H9 (cell line): ENCODE data around the gene TEX22. TPM values are rescaled to one million over a fixed set of nuclear protein-coding genes. Genes with fewer than 3 reads are reported as not detected.
A peak's percentile ranks its signal among the peaks of the same experiment; 100 is the strongest.

ENCODE experiments used
- DNase-seq: peaks from one replicate; pipeline ENCODE4 v3.0.0-alpha.2; 2017
- H2AFZ ChIP-seq: one replicate; pipeline ENCODE4 v1.6.1; 2013; ENCODE audit warnings: mild to moderate bottlenecking, low read length, control low read depth, moderate library complexity
- H2AK5ac ChIP-seq: 2 replicates; pipeline ENCODE4 v1.6.1; 2013; ENCODE audit warnings: low read length, control low read depth, mixed read lengths; ENCODE audit not compliant: insufficient read length
- H2BK120ac ChIP-seq: one replicate; pipeline ENCODE4 v1.6.1; 2013; ENCODE audit warnings: low read depth, mild to moderate bottlenecking, low read length, control low read depth, inconsistent platforms; ENCODE audit not compliant: poor library complexity, severe bottlenecking
- H2BK12ac ChIP-seq: 2 replicates; pipeline ENCODE4 v1.6.1; 2013; ENCODE audit warnings: low read length, control low read depth, mixed read lengths, low read depth; ENCODE audit not compliant: insufficient read length
- H2BK15ac ChIP-seq: 2 replicates; pipeline ENCODE4 v1.6.1; 2013; ENCODE audit warnings: low read depth, low read length, control low read depth
- H2BK20ac ChIP-seq: one replicate; pipeline ENCODE4 v1.6.1; 2013; ENCODE audit warnings: low read depth, mild to moderate bottlenecking, low read length, control low read depth, inconsistent platforms; ENCODE audit not compliant: poor library complexity, severe bottlenecking
- H2BK5ac ChIP-seq: 2 replicates; pipeline ENCODE4 v1.6.1; 2013; ENCODE audit warnings: low read length, control low read depth, mixed read lengths; ENCODE audit not compliant: insufficient read length
- H3K14ac ChIP-seq: 2 replicates; pipeline ENCODE4 v1.6.1; 2013; ENCODE audit warnings: low read length, control low read depth; ENCODE audit not compliant: insufficient read depth
- H3K18ac ChIP-seq: 2 replicates; pipeline ENCODE4 v1.6.1; 2013; ENCODE audit warnings: low read depth, mild to moderate bottlenecking, mixed read lengths, low read length, control low read depth; ENCODE audit not compliant: insufficient read length
- H3K23ac ChIP-seq: 2 replicates; pipeline ENCODE4 v1.6.1; 2013; ENCODE audit warnings: low read length, control low read depth, mixed read lengths, low read depth; ENCODE audit not compliant: insufficient read length
- H3K23me2 ChIP-seq: 2 replicates; pipeline ENCODE4 v1.6.1; 2013; ENCODE audit warnings: low read depth, mild to moderate bottlenecking, mixed read lengths, low read length, control low read depth; ENCODE audit not compliant: insufficient read length, poor library complexity, severe bottlenecking
- H3K27ac ChIP-seq: 2 replicates; pipeline ENCODE4 v1.5.1; 2013; ENCODE audit warnings: low read length, control low read depth, mixed read lengths, low read depth; ENCODE audit not compliant: insufficient read length
- H3K27me3 ChIP-seq: 2 replicates; pipeline ENCODE4 v1.6.1; 2013; ENCODE audit warnings: low read length, control low read depth, inconsistent platforms; ENCODE audit not compliant: insufficient read depth
- H3K4ac ChIP-seq: 2 replicates; pipeline ENCODE4 v1.6.1; 2013; ENCODE audit warnings: low read depth, mild to moderate bottlenecking, control low read depth, inconsistent platforms, low read length, moderate library complexity
- H3K4me1 ChIP-seq: 2 replicates; pipeline ENCODE4 v1.6.1; 2013; ENCODE audit warnings: low read length, control low read depth, inconsistent platforms; ENCODE audit not compliant: insufficient read depth
- H3K4me2 ChIP-seq: 2 replicates; pipeline ENCODE4 v1.6.1; 2013; ENCODE audit warnings: low read length, control low read depth, mixed read lengths; ENCODE audit not compliant: insufficient read length, insufficient read depth
- H3K56ac ChIP-seq: 2 replicates; pipeline ENCODE4 v1.6.1; 2013; ENCODE audit warnings: low read depth, mild to moderate bottlenecking, mixed read lengths, low read length, control low read depth; ENCODE audit not compliant: insufficient read length
- H3K79me1 ChIP-seq: 2 replicates; pipeline ENCODE4 v1.6.1; 2013; ENCODE audit warnings: low read depth, mild to moderate bottlenecking, moderate library complexity, low read length, control low read depth, inconsistent platforms; ENCODE audit not compliant: insufficient read depth, poor library complexity, severe bottlenecking
- H3K79me2 ChIP-seq: 2 replicates; pipeline ENCODE4 v1.6.1; 2013; ENCODE audit warnings: low read length, control low read depth, inconsistent platforms; ENCODE audit not compliant: insufficient read depth
- H3K9ac ChIP-seq: 2 replicates; pipeline ENCODE4 v1.6.1; 2013; ENCODE audit warnings: low read length, control low read depth, mixed read lengths; ENCODE audit not compliant: insufficient read length; ENCODE audit errors: extremely low read depth
- H3K9me3 ChIP-seq: one replicate; pipeline ENCODE4 v1.6.1; 2013; ENCODE audit warnings: low read depth, low read length, inconsistent platforms; ENCODE audit not compliant: control insufficient read depth
- H3T11ph ChIP-seq: one replicate; pipeline ENCODE4 v1.6.1; 2013; ENCODE audit warnings: mild to moderate bottlenecking, low read length, control low read depth, inconsistent platforms
- H4K20me1 ChIP-seq: one replicate; pipeline ENCODE4 v1.6.1; 2013; ENCODE audit not compliant: control insufficient read depth, insufficient read length, insufficient read depth
- H4K5ac ChIP-seq: 2 replicates; pipeline ENCODE4 v1.6.1; 2013; ENCODE audit warnings: low read depth, mild to moderate bottlenecking, mixed read lengths, low read length, control low read depth; ENCODE audit not compliant: insufficient read length
- H4K8ac ChIP-seq: replicated peaks from 2 replicates; pipeline ENCODE4 v1.6.1; 2013; ENCODE audit warnings: low read length, control low read depth, mixed read lengths, low read depth; ENCODE audit not compliant: insufficient read length
- H4K91ac ChIP-seq: 2 replicates; pipeline ENCODE4 v1.6.1; 2013; ENCODE audit warnings: low read depth, mild to moderate bottlenecking, moderate library complexity, mixed read lengths, low read length, control low read depth; ENCODE audit not compliant: insufficient read length
- H3K27ac Mint-ChIP-seq, 3 experiments: 2 replicates in 2 of 3; 3 replicates in 1 of 3; pipeline ENCODE4 v1.8.0; 2020 to 2021; ENCODE audit warnings: mixed read lengths in 3 of 3, mild to moderate bottlenecking in 1 of 3, moderate library complexity in 1 of 3
- H3K27me3 Mint-ChIP-seq: 2 replicates; pipeline ENCODE4 v1.8.0; 2021; ENCODE audit warnings: low read depth, mild to moderate bottlenecking, moderate library complexity, mixed read lengths
- H3K36me3 Mint-ChIP-seq, 3 experiments: 2 replicates in 2 of 3; 3 replicates in 1 of 3; pipeline ENCODE4 v1.8.0; 2020 to 2021; ENCODE audit warnings: low read depth in 3 of 3, mixed read lengths in 3 of 3; ENCODE audit not compliant: insufficient read depth in 1 of 3
- H3K4me1 Mint-ChIP-seq, 2 experiments: 2 replicates each; pipeline ENCODE4 v1.8.0; 2020; ENCODE audit warnings: mixed read lengths in 2 of 2
- H3K4me3 Mint-ChIP-seq, 2 experiments: 2 replicates in 1 of 2; 3 replicates in 1 of 2; pipeline ENCODE4 v1.8.0; 2020 to 2021; ENCODE audit warnings: mild to moderate bottlenecking in 2 of 2, mixed read lengths in 2 of 2, moderate library complexity in 1 of 2
- H3K9me3 Mint-ChIP-seq, 2 experiments: 2 replicates in 1 of 2; 3 replicates in 1 of 2; pipeline ENCODE4 v1.8.0; 2020; ENCODE audit warnings: mild to moderate bottlenecking in 2 of 2, mixed read lengths in 2 of 2, moderate library complexity in 1 of 2
- CTCF ChIP-seq: fragments of 200-600 bp; sonication (generic); conservative IDR thresholded peaks from 3 replicates; pipeline ENCODE4 v1.8.0; 2021; ENCODE audit warnings: antibody characterized with exemption, mild to moderate bottlenecking
- WGBS: extraction: QIAGEN DNeasy Blood & Tissue Kit; methylation state at CpG from one replicate; pipeline ENCODE4 v1.1.7; 2013; ENCODE audit warnings: missing lambda C conversion rate, low lambda C conversion rate, mixed read lengths; ENCODE audit not compliant: insufficient read length; ENCODE audit errors: extremely low coverage; 5-methylcytosine and 5-hydroxymethylcytosine counted together
- total RNA-seq: library from RNA; stranded (reverse); gene quantifications from 2 replicates; pipeline ENCODE4 v1.2.1, GENCODE V29; 2021

Gene TEX22
- total RNA-seq, 1 experiment from 2014 or later, result 0.83 TPM

- no peak overlapping the region for H2BK12ac ChIP-seq
- WGBS, result no CpG with 5 or more reads among the region's 26 CpGs
- H4K8ac ChIP-seq, result no peak overlapping the region
- H3K4me2 ChIP-seq, result no peak overlapping the region
- H3K27ac ChIP-seq, result no peak overlapping the region
- H3K4me3 Mint-ChIP-seq, result no peak overlapping the region
- no peak overlapping the region for H2AFZ ChIP-seq
- H3K4ac ChIP-seq, result no peak overlapping the region
- no peaks in the 10 kb centered on the region for H3K23me2 ChIP-seq
- H4K5ac ChIP-seq, result no peak overlapping the region
- no peaks in the 10 kb centered on the region for H3K9me3 Mint-ChIP-seq
- no peak overlapping the region for H2AK5ac ChIP-seq
- H3K56ac ChIP-seq, result no peak overlapping the region
- H4K20me1 ChIP-seq, result peaks cover 4% of the 10 kb centered on the region
- DNase-seq, result peak; percentile 90
- H3K4me1 ChIP-seq, result no peaks in the 10 kb centered on the region
- no peak overlapping the region for H4K91ac ChIP-seq
- H3K27me3 ChIP-seq, result no peaks in the 10 kb centered on the region
- no peak overlapping the region for H3K23ac ChIP-seq
- H3K14ac ChIP-seq, result no peak overlapping the region
- no peak overlapping the region for H3K18ac ChIP-seq
- H2BK20ac ChIP-seq, result no peak overlapping the region
- no peaks in the 10 kb centered on the region for H3K27me3 Mint-ChIP-seq
- H3K9me3 ChIP-seq, result no peaks in the 10 kb centered on the region
- no peak overlapping the region; a peak in 1 of 7 replicates for H3K27ac Mint-ChIP-seq
- no peak overlapping the region for H2BK120ac ChIP-seq
- peaks cover 0 to 9% (median 0%) of the 10 kb centered on the region in 3 experiments; a peak in 3 of 7 replicates for H3K36me3 Mint-ChIP-seq
- TF ChIP-seq CTCF, result peak; percentile 90
- H3K79me1 ChIP-seq, result no peaks in the 10 kb centered on the region
- no peak overlapping the region for H3T11ph ChIP-seq
- H2BK5ac ChIP-seq, result no peak overlapping the region
- no peaks in the 10 kb centered on the region; the same call in 1 of the 2 replicates for H3K79me2 ChIP-seq
- H2BK15ac ChIP-seq, result no peak overlapping the region
- peaks cover 10 to 12% of the 10 kb centered on the region in 2 experiments for H3K4me1 Mint-ChIP-seq
- no peak overlapping the region for H3K9ac ChIP-seq
These were observed 46.2 kb upstream of the TEX22 start for GRCh38 chr14:105351920-105352851.
